ENCODE data around the gene RPS17. TPM values are rescaled to one million over a fixed set of nuclear protein-coding genes. Genes with fewer than 3 reads are reported as not detected.

Gene RPS17
- total and polyA plus RNA-seq, 7 donors: 1,463 to 6,196 (median 3,825) TPM

DNA sequence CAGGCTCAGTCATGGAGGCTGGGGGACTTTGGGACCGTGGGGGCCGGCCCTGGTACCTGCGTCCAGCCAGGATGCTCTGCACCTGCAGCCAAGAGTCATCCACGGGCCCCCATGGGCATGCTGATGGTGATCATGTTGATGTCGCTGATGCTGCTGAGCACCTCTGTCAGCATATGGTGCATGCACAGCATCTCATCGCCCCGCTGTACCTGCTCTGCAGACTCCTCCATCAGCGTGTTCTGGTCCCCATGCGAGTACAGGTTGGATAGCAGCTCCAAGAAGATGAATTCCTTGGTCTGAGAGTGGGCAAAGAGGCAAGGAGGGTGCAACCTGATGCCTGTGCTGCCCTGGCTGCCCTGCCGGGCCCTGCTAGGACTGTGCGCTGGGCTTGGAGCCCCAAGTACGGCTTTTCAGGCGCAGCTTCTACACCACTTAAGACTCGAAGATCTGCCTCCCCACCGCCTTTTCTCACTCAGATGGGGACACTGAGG is 7.2 kb downstream of the RPS17 start:
- intact Hi-C loops (cut with DNase I): no loop called here
- TF ChIP-seq EP300 (IDR thresholded peaks at IDR 0.05) (no peak), POLR2A (IDR thresholded peaks at IDR 0.05) (no peak), POLR2AphosphoS5 (IDR thresholded peaks at IDR 0.05) (no peak)
- TF ChIP-seq, protein P1, sequence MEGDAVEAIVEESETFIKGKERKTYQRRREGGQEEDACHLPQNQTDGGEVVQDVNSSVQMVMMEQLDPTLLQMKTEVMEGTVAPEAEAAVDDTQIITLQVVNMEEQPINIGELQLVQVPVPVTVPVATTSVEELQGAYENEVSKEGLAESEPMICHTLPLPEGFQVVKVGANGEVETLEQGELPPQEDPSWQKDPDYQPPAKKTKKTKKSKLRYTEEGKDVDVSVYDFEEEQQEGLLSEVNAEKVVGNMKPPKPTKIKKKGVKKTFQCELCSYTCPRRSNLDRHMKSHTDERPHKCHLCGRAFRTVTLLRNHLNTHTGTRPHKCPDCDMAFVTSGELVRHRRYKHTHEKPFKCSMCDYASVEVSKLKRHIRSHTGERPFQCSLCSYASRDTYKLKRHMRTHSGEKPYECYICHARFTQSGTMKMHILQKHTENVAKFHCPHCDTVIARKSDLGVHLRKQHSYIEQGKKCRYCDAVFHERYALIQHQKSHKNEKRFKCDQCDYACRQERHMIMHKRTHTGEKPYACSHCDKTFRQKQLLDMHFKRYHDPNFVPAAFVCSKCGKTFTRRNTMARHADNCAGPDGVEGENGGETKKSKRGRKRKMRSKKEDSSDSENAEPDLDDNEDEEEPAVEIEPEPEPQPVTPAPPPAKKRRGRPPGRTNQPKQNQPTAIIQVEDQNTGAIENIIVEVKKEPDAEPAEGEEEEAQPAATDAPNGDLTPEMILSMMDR (IDR thresholded peaks at IDR 0.05): no peak
- H3K9me3 ChIP-seq: no peaks in the 10 kb centered on the region
- 94% methylated on average over 15 of the region's 15 CpGs for WGBS, 2 donors
- H3K4me3 ChIP-seq: no peak overlapping the region
- H3K4me1 ChIP-seq: peaks cover 0 to 20% (median 6%) of the 10 kb centered on the region in 4 donors
- H3K27me3 ChIP-seq: no peaks in the 10 kb centered on the region
- H3K36me3 ChIP-seq: peaks cover 6 to 54% (median 26%) of the 10 kb centered on the region in 4 donors
- no peak for DNase-seq
- no peak overlapping the region for H3K27ac ChIP-seq

DNA sequence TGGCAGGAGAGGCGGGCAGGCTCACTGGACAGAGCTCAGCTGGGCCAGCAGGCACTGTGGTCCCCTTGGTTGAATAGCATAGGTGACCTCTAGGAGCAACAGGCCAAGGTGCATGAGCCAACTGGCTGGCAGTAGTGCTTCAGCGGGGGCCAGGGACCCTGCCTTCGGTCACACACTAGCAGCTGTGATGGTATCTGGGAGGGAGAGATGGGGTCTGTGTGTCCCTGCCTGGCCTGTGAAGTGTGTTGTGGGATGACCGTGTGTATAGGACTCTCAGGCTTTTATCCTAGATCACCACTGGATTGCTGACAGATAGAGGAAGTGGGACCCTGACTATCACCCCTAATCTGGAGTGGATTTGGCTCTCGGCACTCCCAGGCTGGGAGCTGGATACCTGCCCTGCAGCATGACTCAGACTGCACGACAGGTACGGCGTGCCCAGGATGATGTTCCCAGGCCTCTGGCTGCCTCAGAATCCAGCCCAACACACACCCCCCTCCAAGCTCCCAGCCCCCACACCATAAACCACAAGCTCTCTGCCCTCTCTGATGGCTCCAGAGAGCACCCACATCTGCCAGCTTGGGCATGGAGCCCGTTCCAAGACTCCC is 7.8 kb downstream of the RPS17 start:
- DNase-seq: no peak
- intact Hi-C loops (cut with DNase I): no loop called here
- H3K27me3 ChIP-seq: no peaks in the 10 kb centered on the region
- TF ChIP-seq, protein P1 (IDR thresholded peaks at IDR 0.05): no peak
- TF ChIP-seq POLR2A (IDR thresholded peaks at IDR 0.05) (no peak), EP300 (IDR thresholded peaks at IDR 0.05) (no peak), POLR2AphosphoS5 (IDR thresholded peaks at IDR 0.05) (no peak)
- H3K4me3 ChIP-seq: no peak overlapping the region
- no peak overlapping the region for H3K27ac ChIP-seq
- H3K9me3 ChIP-seq: no peaks in the 10 kb centered on the region
- WGBS, 2 donors: 83 to 87% methylated on average over 9 of the region's 9 CpGs
- peaks cover 0 to 14% (median 6%) of the 10 kb centered on the region in 4 donors for H3K4me1 ChIP-seq
- peaks cover under 1 to 49% (median 20%) of the 10 kb centered on the region in 4 donors for H3K36me3 ChIP-seq

DNA sequence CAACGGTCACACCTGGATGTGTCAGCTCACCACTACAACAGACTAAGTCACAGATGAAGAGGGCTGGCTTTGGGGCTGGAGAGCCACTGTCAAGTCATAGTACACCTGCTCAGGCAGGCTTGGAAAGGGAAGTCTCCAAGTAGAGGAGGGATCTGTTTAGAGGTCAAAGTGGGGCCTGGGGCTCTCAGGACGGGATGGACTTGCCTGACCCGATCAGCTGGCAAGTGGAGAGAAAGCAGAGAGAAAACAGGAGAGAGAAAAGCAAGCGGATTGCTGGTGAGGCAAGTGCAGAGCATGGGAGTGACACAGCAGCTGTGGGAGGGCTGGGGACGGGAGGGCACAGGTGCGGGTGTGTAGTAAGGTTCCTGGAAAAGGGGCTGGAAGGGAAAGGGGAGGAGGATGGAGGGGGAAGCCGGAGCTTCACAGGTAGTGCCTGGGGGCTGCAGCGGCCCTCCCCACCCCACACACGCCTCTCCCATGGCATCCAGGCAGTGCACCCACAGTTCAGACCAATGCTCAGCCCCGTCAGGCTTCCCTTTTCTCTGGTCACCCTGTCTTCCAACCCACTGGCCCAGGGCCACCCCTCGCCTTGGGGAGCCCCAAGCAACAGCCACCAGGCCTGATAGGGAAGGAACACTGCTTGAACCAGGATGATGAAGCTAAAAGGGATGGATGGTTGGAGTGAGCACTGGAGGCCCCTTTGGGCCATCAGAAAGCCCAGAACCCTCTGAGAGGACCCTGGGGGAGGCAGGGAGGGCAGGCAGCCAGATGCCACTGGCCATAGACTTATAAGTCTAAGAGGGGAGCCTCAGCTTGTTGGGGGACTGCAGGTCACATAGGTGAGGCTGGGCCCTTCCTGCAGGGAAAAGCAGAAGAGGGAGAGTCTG is 8.5 kb downstream of the RPS17 start:
- WGBS, 2 donors: 85 to 86% methylated on average over 11 of the region's 11 CpGs
- peaks cover 0 to 41% (median 13%) of the 10 kb centered on the region in 4 donors for H3K36me3 ChIP-seq

DNA sequence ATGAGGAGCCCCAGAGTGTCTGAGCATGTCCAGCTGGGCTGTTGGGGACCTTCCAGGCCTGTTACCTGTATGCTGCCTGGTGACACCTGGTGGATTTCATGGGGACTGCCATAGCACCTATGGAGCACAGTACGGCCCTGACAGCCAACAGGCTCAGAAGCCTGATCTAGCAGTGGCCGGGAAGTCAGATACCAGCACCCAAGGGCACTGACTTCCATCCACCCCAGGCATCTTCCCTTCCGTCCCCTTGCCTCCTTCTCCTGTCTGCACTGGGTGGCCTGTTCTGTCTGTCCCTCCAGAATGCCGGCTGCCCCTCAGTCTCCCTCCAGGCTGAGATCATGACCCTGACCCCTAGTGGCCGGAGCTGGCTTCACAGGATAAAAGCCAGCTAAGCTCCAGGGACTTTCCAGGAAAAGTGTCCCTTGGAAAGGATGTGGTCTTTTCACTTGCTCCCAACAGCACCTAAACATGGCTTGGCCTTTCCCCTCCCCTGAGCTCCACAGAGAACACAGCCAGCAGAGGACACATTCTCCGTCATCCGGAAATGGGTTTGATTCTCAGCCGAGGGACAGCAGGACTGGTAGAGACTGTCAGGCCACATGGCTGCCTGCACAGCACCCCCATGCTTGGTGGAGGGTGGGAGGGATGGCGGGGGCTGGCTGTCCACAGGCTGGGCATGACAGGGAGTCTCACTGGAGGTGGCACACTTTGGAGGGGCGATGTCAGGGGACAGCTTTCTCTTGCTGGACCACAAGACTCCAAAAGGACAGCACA is 9.5 kb downstream of the RPS17 start:
- H3K27me3 ChIP-seq: no peaks in the 10 kb centered on the region
- H3K27ac ChIP-seq: peak overlapping the region in 3 of 4 donors; percentile 7 to 45 (median 20)
- H3K36me3 ChIP-seq: peaks cover 0 to 32% (median 8%) of the 10 kb centered on the region in 4 donors
- H3K9me3 ChIP-seq: no peaks in the 10 kb centered on the region
- peak overlapping the region in 2 of 4 donors; percentile 16 to 17 for H3K4me3 ChIP-seq
- no peak for TF ChIP-seq POLR2A (IDR thresholded peaks at IDR 0.05)
- TF ChIP-seq POLR2AphosphoS5 (IDR thresholded peaks at IDR 0.05): no peak
- no peak for TF ChIP-seq EP300 (IDR thresholded peaks at IDR 0.05)
- TF ChIP-seq, protein P1 (IDR thresholded peaks at IDR 0.05): peak; percentile 65 to 84 (median 76)
- intact Hi-C loops (cut with DNase I): no loop called here
- DNase-seq: peak; percentile 82
- 17 to 26% methylated on average over 10 of the region's 10 CpGs for WGBS, 2 donors
- H3K4me1 ChIP-seq: peaks cover 0 to 11% (median 6%) of the 10 kb centered on the region in 4 donors

More for the DNA sequence above, 8.5 kb downstream of the RPS17 start:
- Histone ChIP-seq H3K4me1 (peaks cover 0 to 11% (median 6%) of the 10 kb centered on the region in 4 donors), H3K27me3 (no peaks in the 10 kb centered on the region), H3K27ac (no peak overlapping the region), H3K4me3 (no peak overlapping the region), H3K9me3 (no peaks in the 10 kb centered on the region)
- no peak for TF ChIP-seq EP300 (IDR thresholded peaks at IDR 0.05)
- TF ChIP-seq, protein P1 (IDR thresholded peaks at IDR 0.05): no peak
- TF ChIP-seq POLR2A (IDR thresholded peaks at IDR 0.05): no peak
- no peak for TF ChIP-seq POLR2AphosphoS5 (IDR thresholded peaks at IDR 0.05)
- intact Hi-C loops (cut with DNase I): no loop called here
- no peak for DNase-seq

Measured in sigmoid colon (tissue), 7 donors.